ENCODE data around the gene CAST.

The CAST gene

GRCh38 chr5:96745025-96745424 is 82.8 kb downstream of the CAST start:
- no peak for DNase-seq (ENCODE audit: low read depth in 2 of 2)

GRCh38 chr5:96745844-96746531 is 83.8 kb downstream of the CAST start:
- DNase-seq (ENCODE audit: low read depth in 2 of 2) = no peak

GRCh38 chr5:96747720-96748119 is 85.5 kb downstream of the CAST start:
- DNase-seq (ENCODE audit: low read depth in 2 of 2) = no peak

- no peak for DNase-seq (ENCODE audit: low read depth in 2 of 2)
Observed at GRCh38 chr5:96750110-96750822, 88.1 kb downstream of the CAST start.

GRCh38 chr5:96751203-96752169 is 89.3 kb downstream of the CAST start:
- DNase-seq (ENCODE audit: low read depth in 2 of 2) = no peak

GRCh38 chr5:96752341-96753016 is 90.3 kb downstream of the CAST start:
- peak in 1 of 2 donors; percentile 51 for DNase-seq (ENCODE audit: low read depth in 2 of 2)

GRCh38 chr5:96753017-96753397 is 90.8 kb downstream of the CAST start:
- DNase-seq (ENCODE audit: low read depth in 2 of 2) = no peak

GRCh38 chr5:96753848-96754247 is 91.7 kb downstream of the CAST start:
- DNase-seq (ENCODE audit: low read depth in 2 of 2) = no peak

- no peak for DNase-seq (ENCODE audit: low read depth in 2 of 2)
Observed at GRCh38 chr5:96755851-96756250, 93.7 kb downstream of the CAST start.

- no peak for DNase-seq (ENCODE audit: low read depth in 2 of 2)
Observed at GRCh38 chr5:96756985-96757384, 94.8 kb downstream of the CAST start.

- DNase-seq (ENCODE audit: low read depth in 2 of 2) = no peak
Observed at GRCh38 chr5:96758621-96759020, 96.4 kb downstream of the CAST start.

GRCh38 chr5:96761618-96762017 is 99.4 kb downstream of the CAST start:
- DNase-seq (ENCODE audit: low read depth in 2 of 2) = no peak

- DNase-seq (ENCODE audit: low read depth in 2 of 2) = no peak
Observed at GRCh38 chr5:96763026-96763425, 100.8 kb downstream of the CAST start.

- DNase-seq (ENCODE audit: low read depth in 2 of 2) = no peak
Observed at GRCh38 chr5:96765043-96765442, 102.9 kb downstream of the CAST start.

- no peak for DNase-seq (ENCODE audit: low read depth in 2 of 2)
Observed at GRCh38 chr5:96768708-96769251, 106.6 kb downstream of the CAST start.

- no peak for DNase-seq (ENCODE audit: low read depth in 2 of 2)
Observed at GRCh38 chr5:96771395-96771794, 109.2 kb downstream of the CAST start.

GRCh38 chr5:96772111-96772510 is 109.9 kb downstream of the CAST start:
- DNase-seq (ENCODE audit: low read depth in 2 of 2) = no peak

- DNase-seq (ENCODE audit: low read depth in 2 of 2) = no peak
Observed at GRCh38 chr5:96772542-96772941, 110.4 kb downstream of the CAST start.

GRCh38 chr5:96775050-96775449 is 112.9 kb downstream of the CAST start:
- DNase-seq (ENCODE audit: low read depth in 2 of 2) = no peak

- no peak for DNase-seq (ENCODE audit: low read depth in 2 of 2)
Observed at GRCh38 chr5:96775689-96776088, 113.5 kb downstream of the CAST start.

- DNase-seq (ENCODE audit: low read depth in 2 of 2) = no peak
Observed at GRCh38 chr5:96776621-96777020, 114.4 kb downstream of the CAST start.

All from activated CD4-positive, alpha-beta T cell treated with anti-CD3 and anti-CD28 coated beads for 24 hours (primary cell).